Psoas muscle (tissue), 8 donors: ENCODE results near the gene MAML2. TPM values are rescaled to one million over a fixed set of nuclear protein-coding genes. Genes with fewer than 3 reads are reported as not detected.

Source experiments
- ATAC-seq, 4 donors: fragments of 200-7000 bp; cut with Tn5 transposase; one replicate each; pipeline ENCODE4 v1.9.1; 2020; ENCODE audit warnings: moderate library complexity in 3 of 4, mild to moderate bottlenecking in 2 of 4
- DNase-seq, 2 donors: peaks; one replicate each; pipeline ENCODE4 v3.0.0-alpha.2; 2020
- H3K27ac ChIP-seq: fragments of 200-600 bp; one replicate; pipeline ENCODE4 v1.8.0; 2022
- H3K27me3 ChIP-seq, 3 donors: fragments of 200-600 bp in 1 of 3; one replicate each; pipeline versions ENCODE4 v1.6.1 to v1.8.0; 2013 to 2022; ENCODE audit warnings: low read length in 2 of 3, mild to moderate bottlenecking in 2 of 3, moderate library complexity in 1 of 3; ENCODE audit not compliant: insufficient read depth in 3 of 3
- H3K36me3 ChIP-seq, 2 donors: fragments of 200-600 bp in 1 of 2; one replicate each; pipeline versions ENCODE4 v1.6.1 to v1.8.0; 2013 to 2022; ENCODE audit warnings: low read depth in 1 of 2, mild to moderate bottlenecking in 1 of 2, moderate library complexity in 1 of 2; ENCODE audit not compliant: insufficient read depth in 1 of 2
- H3K4me1 ChIP-seq: fragments of 200-600 bp; one replicate; pipeline ENCODE4 v1.8.0; 2022
- H3K4me3 ChIP-seq: fragments of 200-600 bp; one replicate; pipeline ENCODE4 v1.8.0; 2022; ENCODE audit warnings: mild to moderate bottlenecking
- H3K9me3 ChIP-seq: fragments of 200-600 bp; one replicate; pipeline ENCODE4 v1.8.0; 2022
- CTCF ChIP-seq: fragments of 200-600 bp; IDR thresholded peaks from one replicate; pipeline ENCODE4 v1.8.0; 2022; ENCODE audit warnings: antibody characterized with exemption
- WGBS, 3 donors: extraction: QIAGEN DNeasy Blood & Tissue Kit; methylation state at CpG; one replicate each; pipeline versions ENCODE4 v1.1.6 to v1.1.7; 2013; 5-methylcytosine and 5-hydroxymethylcytosine counted together
- intact Hi-C, 2 donors: fragments of 100-400 bp; cut with DNase I; formaldehyde crosslinking; loops; one replicate each; pipeline versions ENCODE4 v1.11.0 to v1.14.2; 2022
- polyA plus RNA-seq, 3 donors: library from polyadenylated mRNA; stranded (reverse); fragments of 200-250 nt; gene quantifications; one replicate each; pipeline ENCODE4 v1.2.3, GENCODE V29; 2013
- total RNA-seq, 4 donors: library from RNA; stranded (reverse); fragmentation: NEBNext Ultra II Directional in 2 of 4; extraction: Animal tissue kit (Norgen Biotek cat#: 25700) in 2 of 4; gene quantifications; one replicate each; pipeline versions ENCODE4 v1.2.1 to v1.2.4, GENCODE V29; 2021 to 2023
- donor health status: healthy with polysubstance abuse.
- donor health status: DM: no; HTN: no; CAD: no; lungs with moderate emphysema.
- donor health status: Bipolar disorder and iron deficiency.
- donor health status: healthy.
- donor health status: DM: yes; HTN: yes; CAD: no.
- donor health status: DM: no; HTN: no; CAD: no.
- donor health status: DM: no; HTN: no; CAD: no.
- donor health status: DM: yes; HTN: yes; CAD: no.

Gene MAML2
- total and polyA plus RNA-seq, 7 donors = 0.39 to 3.7 (median 1.5) TPM

- ATAC-seq (no peak), DNase-seq (no peak)
- Histone ChIP-seq H3K4me1 (peaks cover 5% of the 10 kb centered on the region), H3K27me3 (no peaks in the 10 kb centered on the region), H3K27ac (no peak overlapping the region), H3K9me3 (no peaks in the 10 kb centered on the region), H3K4me3 (no peak overlapping the region), H3K36me3 (no peaks in the 10 kb centered on the region)
- intact Hi-C loops = no loop called here
- 91 to 93% (median 92%) methylated on average over 7 of the region's 7 CpGs for WGBS, 3 donors
- TF ChIP-seq CTCF = no peak
Observed at GRCh38 chr11:96072592-96072991, 270.4 kb downstream of the MAML2 start.

- no peaks in the 10 kb centered on the region for H3K27me3 ChIP-seq
- 80 to 84% (median 82%) methylated on average over 8 of the region's 8 CpGs for WGBS, 3 donors
- H3K36me3 ChIP-seq = no peaks in the 10 kb centered on the region
- no peak overlapping the region for H3K27ac ChIP-seq
- H3K9me3 ChIP-seq = no peaks in the 10 kb centered on the region
- no peak overlapping the region for H3K4me3 ChIP-seq
- intact Hi-C loops = no loop called here
- H3K4me1 ChIP-seq = peaks cover 5% of the 10 kb centered on the region
- no peak for TF ChIP-seq CTCF
- DNase-seq (no peak), ATAC-seq (no peak)
Observed at GRCh38 chr11:96070453-96070852, 272.5 kb downstream of the MAML2 start.

- no peaks in the 10 kb centered on the region for H3K36me3 ChIP-seq
- intact Hi-C loops = no loop called here
- ATAC-seq (no peak), DNase-seq (no peak)
- no peaks in the 10 kb centered on the region for H3K4me1 ChIP-seq
- H3K9me3 ChIP-seq = no peaks in the 10 kb centered on the region
- no peak overlapping the region for H3K27ac ChIP-seq
- no peak for TF ChIP-seq CTCF
- 67 to 73% (median 71%) methylated on average over 3 of the region's 3 CpGs for WGBS, 3 donors
- no peaks in the 10 kb centered on the region for H3K27me3 ChIP-seq
- H3K4me3 ChIP-seq = no peak overlapping the region
Observed at GRCh38 chr11:96067160-96067559, 275.8 kb downstream of the MAML2 start.

GRCh38 chr11:96065379-96065778 lies 277.6 kb downstream of the MAML2 start:
- WGBS, 3 donors = 78 to 96% (median 93%) methylated on average over 3 of the region's 3 CpGs
- H3K4me1 ChIP-seq = no peaks in the 10 kb centered on the region
- no peaks in the 10 kb centered on the region for H3K36me3 ChIP-seq
- no peaks in the 10 kb centered on the region for H3K9me3 ChIP-seq
- intact Hi-C loops = no loop called here
- H3K4me3 ChIP-seq = no peak overlapping the region
- TF ChIP-seq CTCF = no peak
- ATAC-seq = no peak
- DNase-seq = no peak
- H3K27ac ChIP-seq = no peak overlapping the region
- H3K27me3 ChIP-seq = no peaks in the 10 kb centered on the region

GRCh38 chr11:96063886-96064285 lies 279.1 kb downstream of the MAML2 start:
- ATAC-seq (no peak), DNase-seq (no peak)
- Histone ChIP-seq H3K27ac (no peak overlapping the region), H3K4me3 (no peak overlapping the region), H3K36me3 (no peaks in the 10 kb centered on the region), H3K27me3 (no peaks in the 10 kb centered on the region), H3K4me1 (no peaks in the 10 kb centered on the region), H3K9me3 (no peaks in the 10 kb centered on the region)
- intact Hi-C loops = no loop called here
- 93 to 97% (median 96%) methylated on average over 2 of the region's 2 CpGs for WGBS, 3 donors
- TF ChIP-seq CTCF = no peak
